Panc1 (cell line): ENCODE measurements around the gene PKP4. TPM values are rescaled to one million over a fixed set of nuclear protein-coding genes. Genes with fewer than 3 reads are reported as not detected.

ENCODE experiments used
- ATAC-seq: fragments of 200-7000 bp; cut with Tn5 transposase; 2 replicates; pipeline ENCODE4 v1.9.1; 2020; ENCODE audit warnings: mild to moderate bottlenecking, moderate library complexity
- BruUV-seq: library from RNA; stranded (reverse); fragments of 400-500 nt; replicated peaks from 2 replicates; lab custom pipeline; 2021; lab: Mats Ljungman, UMichigan
- CTCF ChIA-PET: fragments of 300-600 bp; sonication (Branson Sonifier 250); formaldehyde crosslinking; loops from one replicate; lab custom pipeline; 2022; ENCODE audit warnings: antibody characterized with exemption; lab: Charles Lee
- POLR2A ChIA-PET: fragments of 300-600 bp; sonication (Branson Sonifier 250); formaldehyde crosslinking; loops from one replicate; lab custom pipeline; 2022; ENCODE audit warnings: antibody characterized with exemption; lab: Charles Lee
- DNase-seq: peaks from one replicate; pipeline ENCODE4 v3.0.0-alpha.2; 2010; ENCODE audit warnings: low read depth, low spot score
- H3K27ac ChIP-seq: 2 replicates; pipeline ENCODE4 v1.5.1; 2011; ENCODE audit warnings: mild to moderate bottlenecking, low read length, inconsistent platforms
- H3K27me3 ChIP-seq: fragments of 200-500 bp; sonication (Bioruptor generic); 2 replicates; pipeline ENCODE4 v1.6.0; 2014; ENCODE audit warnings: low read length, inconsistent platforms; ENCODE audit not compliant: control insufficient read depth, insufficient read depth
- H3K36me3 ChIP-seq: fragments of 200-500 bp; sonication (Bioruptor generic); 2 replicates; pipeline ENCODE4 v1.5.1; 2014; ENCODE audit warnings: inconsistent platforms, mild to moderate bottlenecking, low read length, moderate library complexity; ENCODE audit not compliant: control insufficient read depth, insufficient read depth
- H3K4me1 ChIP-seq: 2 replicates; pipeline ENCODE4 v1.5.1; 2011; ENCODE audit warnings: inconsistent platforms, mild to moderate bottlenecking, low read length, moderate library complexity; ENCODE audit not compliant: control insufficient read depth, insufficient read depth
- H3K4me3 ChIP-seq, 2 experiments: 2 replicates each; pipeline ENCODE4 v1.5.1; 2011 to 2012; ENCODE audit warnings: low read depth in 2 of 2, low read length in 2 of 2, mild to moderate bottlenecking in 2 of 2, inconsistent platforms in 1 of 2, moderate library complexity in 1 of 2
- H3K9me3 ChIP-seq: fragments of 200-500 bp; sonication (Bioruptor generic); 2 replicates; pipeline ENCODE4 v1.5.1; 2014; ENCODE audit warnings: low read depth, mild to moderate bottlenecking, inconsistent platforms, low read length, moderate library complexity; ENCODE audit not compliant: control insufficient read depth, insufficient read depth
- CTCF ChIP-seq: fragments of 450-650 bp; IDR thresholded peaks from 2 replicates; pipeline ENCODE4 v1.5.1; 2017; ENCODE audit warnings: mild to moderate bottlenecking
- POLR2AphosphoS5 ChIP-seq: IDR thresholded peaks from 2 replicates; pipeline ENCODE4 v1.6.1; 2012; ENCODE audit warnings: mild to moderate bottlenecking, low read depth, low read length, moderate library complexity
- REST ChIP-seq, 2 experiments: IDR thresholded peaks; 2 replicates each; pipeline ENCODE4 v1.6.1; 2011 to 2012; ENCODE audit warnings: low read depth in 2 of 2, control low read depth in 1 of 2, low read length in 1 of 2, mild to moderate bottlenecking in 1 of 2, moderate library complexity in 1 of 2; ENCODE audit not compliant: insufficient read depth in 1 of 2
- SIN3A ChIP-seq: IDR thresholded peaks from 2 replicates; pipeline ENCODE4 v1.6.1; 2012; ENCODE audit warnings: low read depth, mild to moderate bottlenecking, low read length, moderate library complexity, borderline replicate concordance; ENCODE audit not compliant: insufficient read depth
- TCF7L2 ChIP-seq: IDR thresholded peaks from 2 replicates; pipeline ENCODE4 v1.6.1; 2011; ENCODE audit warnings: mild to moderate bottlenecking, low read depth, low read length, inconsistent platforms
- in situ Hi-C: cut with HindIII; loops from 2 replicates; pipeline ENCODE4 v1.10.0; 2016; ENCODE audit warnings: low sequenced_read_pairs, low pct_unique_long_range_greater_than_20kb
- intact Hi-C: fragments of 100-400 bp; cut with micrococcal nuclease; formaldehyde crosslinking; loops from one replicate; pipeline ENCODE4 v1.10.0; 2022; ENCODE audit not compliant: unreplicated experiment
- total RNA-seq: library from RNA; stranded (reverse); gene quantifications from one replicate; pipeline ENCODE4 v1.2.1, GENCODE V29; 2021; ENCODE audit not compliant: unreplicated experiment

Gene PKP4
- total RNA-seq, 1 experiment from 2014 or later, result 81.7 TPM

GRCh38 chr2:158729451-158729850, 272.7 kb downstream of the PKP4 start:
- ChIA-PET POLR2A (no interaction called here), CTCF (interaction anchor here (1.0 kb wide), 1 partner anchor 12 kb away, joined by 3 read pairs; no protein-coding TSS in a partner anchor)
- ATAC-seq (no peak), DNase-seq (no peak)
- Histone ChIP-seq H3K36me3 (no peaks in the 10 kb centered on the region), H3K9me3 (no peaks in the 10 kb centered on the region), H3K27ac (no peak overlapping the region), H3K27me3 (no peaks in the 10 kb centered on the region; the same call in 1 of the 2 replicates), H3K4me1 (peaks cover 9% of the 10 kb centered on the region), H3K4me3 (no peak overlapping the region)
- BruUV-seq, result no TSS peak
- in situ Hi-C loops (no loop called here), intact Hi-C loops (no loop called here)
- TF ChIP-seq POLR2AphosphoS5 (no peak), SIN3A (no peak), CTCF (no peak), REST (IDR thresholded peaks at IDR 0.05; ENCODE audit: insufficient read depth in 1 of 2, low read depth in 2 of 2, low read length in 1 of 2) (no peak), TCF7L2 (no peak)

GRCh38 chr2:158729873-158730620, 273.3 kb downstream of the PKP4 start:
- no peak for DNase-seq
- no peak overlapping the region for H3K4me3 ChIP-seq
- no peak overlapping the region for H3K27ac ChIP-seq
- no peak for TF ChIP-seq CTCF
- no peak for TF ChIP-seq TCF7L2
- no peak for TF ChIP-seq SIN3A
- TF ChIP-seq POLR2AphosphoS5, result no peak
- no peak for TF ChIP-seq REST (IDR thresholded peaks at IDR 0.05; ENCODE audit: insufficient read depth in 1 of 2, low read depth in 2 of 2, low read length in 1 of 2)
- BruUV-seq, result no TSS peak
- ChIA-PET CTCF (interaction anchor here (1.0 kb wide), 1 partner anchor 12 kb away, joined by 3 read pairs; no protein-coding TSS in a partner anchor), POLR2A (no interaction called here)
- in situ Hi-C loops (no loop called here), intact Hi-C loops (no loop called here)
- no peaks in the 10 kb centered on the region for H3K9me3 ChIP-seq
- H3K27me3 ChIP-seq, result no peaks in the 10 kb centered on the region; the same call in 1 of the 2 replicates
- no peak for ATAC-seq
- H3K4me1 ChIP-seq, result peaks cover 5% of the 10 kb centered on the region; the same call in 1 of the 2 replicates
- no peaks in the 10 kb centered on the region for H3K36me3 ChIP-seq
